ENCODE results near the gene PIF1.

Gene PIF1

GRCh38 chr15:64825431-64826294, at the start of gene PIF1:
TSS of gene PIF1 (minus strand) at chr15:64825647. CDS start at chr15:64824335, 1,312 bp downstream.
- DNase-seq (ENCODE audit: low spot score), result peak; percentile 93

- DNase-seq (ENCODE audit: low spot score), result no peak
Observed at GRCh38 chr15:64870353-64870752, 44.9 kb upstream of the PIF1 start.

- no peak for DNase-seq (ENCODE audit: low spot score)
Observed at GRCh38 chr15:64869501-64869900, 44.1 kb upstream of the PIF1 start.

- no peak for DNase-seq (ENCODE audit: low spot score)
Observed at GRCh38 chr15:64865998-64866520, 40.6 kb upstream of the PIF1 start.

GRCh38 chr15:64865126-64865997, 39.9 kb upstream of the PIF1 start:
- no peak for DNase-seq (ENCODE audit: low spot score)

GRCh38 chr15:64864068-64864467, 38.6 kb upstream of the PIF1 start:
- no peak for DNase-seq (ENCODE audit: low spot score)

GRCh38 chr15:64862408-64862807, 37.0 kb upstream of the PIF1 start:
- DNase-seq (ENCODE audit: low spot score), result no peak

GRCh38 chr15:64861960-64862359, 36.5 kb upstream of the PIF1 start:
- no peak for DNase-seq (ENCODE audit: low spot score)

- DNase-seq (ENCODE audit: low spot score), result no peak
Observed at GRCh38 chr15:64861331-64861730, 35.9 kb upstream of the PIF1 start.

- DNase-seq (ENCODE audit: low spot score), result no peak
Observed at GRCh38 chr15:64859226-64859625, 33.8 kb upstream of the PIF1 start.

- DNase-seq (ENCODE audit: low spot score), result no peak
Observed at GRCh38 chr15:64858021-64858575, 32.7 kb upstream of the PIF1 start.

GRCh38 chr15:64857421-64857820, 32.0 kb upstream of the PIF1 start:
- no peak for DNase-seq (ENCODE audit: low spot score)

- DNase-seq (ENCODE audit: low spot score), result no peak
Observed at GRCh38 chr15:64856429-64857145, 31.1 kb upstream of the PIF1 start.

- DNase-seq (ENCODE audit: low spot score), result no peak
Observed at GRCh38 chr15:64855205-64855975, 29.9 kb upstream of the PIF1 start.

GRCh38 chr15:64854526-64854925, 29.1 kb upstream of the PIF1 start:
- no peak for DNase-seq (ENCODE audit: low spot score)

GRCh38 chr15:64854041-64854440, 28.6 kb upstream of the PIF1 start:
- DNase-seq (ENCODE audit: low spot score), result no peak

GRCh38 chr15:64851503-64851840, 26.0 kb upstream of the PIF1 start:
- DNase-seq (ENCODE audit: low spot score), result no peak

- DNase-seq (ENCODE audit: low spot score), result no peak
Observed at GRCh38 chr15:64850778-64851502, 25.5 kb upstream of the PIF1 start.

GRCh38 chr15:64847876-64848716, 22.6 kb upstream of the PIF1 start:
- no peak for DNase-seq (ENCODE audit: low spot score)

Data from germinal center (tissue), 1 donor.